Gastrocnemius medialis (tissue), 4 donors: ENCODE measurements around the gene GREB1L.
"Not testable (repeated sequence)": the region's sequence is repeated elsewhere in the genome, so short reads cannot be mapped to it uniquely, and the experiment has no call there.

Source experiments
- POLR2A ChIP-seq, 2 donors: fragments of 450-650 bp; IDR thresholded peaks; one replicate each; pipeline ENCODE4 v1.6.1; 2017; ENCODE audit warnings: antibody characterized with exemption in 2 of 2, mild to moderate bottlenecking in 2 of 2, moderate library complexity in 2 of 2
- TF ChIP-seq, protein P1 (sequence below), 5 experiments: fragments of 450-650 bp in 3 of 5; fragments of 200-600 bp in 2 of 5; sonication (generic) in 2 of 5; IDR thresholded peaks in 4 of 5; conservative IDR thresholded peaks in 1 of 5; 1 replicate in 4 of 5; 2 replicates in 1 of 5; pipeline ENCODE4 v1.5.1; 2016 to 2019; ENCODE audit warnings: antibody characterized with exemption in 5 of 5, mild to moderate bottlenecking in 3 of 5, moderate library complexity in 3 of 5

DNA sequence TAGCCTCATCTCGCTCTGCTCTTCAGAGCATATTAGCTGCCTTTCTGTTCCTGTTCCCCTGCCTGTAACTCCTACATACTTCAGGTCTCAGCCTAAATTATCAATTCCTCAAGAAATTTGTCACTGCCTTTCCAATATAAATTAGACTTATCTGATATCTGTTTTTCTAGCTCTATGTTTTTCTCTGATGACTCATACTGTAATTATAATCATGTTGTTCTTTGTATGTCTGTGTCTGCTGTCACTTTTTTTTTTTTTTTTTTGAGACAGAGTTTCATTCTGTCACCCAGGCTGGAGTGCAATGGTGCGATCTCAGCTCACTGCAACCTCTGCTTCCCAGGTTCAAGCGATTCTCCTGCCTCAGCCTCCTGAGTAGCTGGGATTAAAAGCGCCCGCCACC lies 27.6 kb upstream of the GREB1L start:
- TF ChIP-seq, protein P1, sequence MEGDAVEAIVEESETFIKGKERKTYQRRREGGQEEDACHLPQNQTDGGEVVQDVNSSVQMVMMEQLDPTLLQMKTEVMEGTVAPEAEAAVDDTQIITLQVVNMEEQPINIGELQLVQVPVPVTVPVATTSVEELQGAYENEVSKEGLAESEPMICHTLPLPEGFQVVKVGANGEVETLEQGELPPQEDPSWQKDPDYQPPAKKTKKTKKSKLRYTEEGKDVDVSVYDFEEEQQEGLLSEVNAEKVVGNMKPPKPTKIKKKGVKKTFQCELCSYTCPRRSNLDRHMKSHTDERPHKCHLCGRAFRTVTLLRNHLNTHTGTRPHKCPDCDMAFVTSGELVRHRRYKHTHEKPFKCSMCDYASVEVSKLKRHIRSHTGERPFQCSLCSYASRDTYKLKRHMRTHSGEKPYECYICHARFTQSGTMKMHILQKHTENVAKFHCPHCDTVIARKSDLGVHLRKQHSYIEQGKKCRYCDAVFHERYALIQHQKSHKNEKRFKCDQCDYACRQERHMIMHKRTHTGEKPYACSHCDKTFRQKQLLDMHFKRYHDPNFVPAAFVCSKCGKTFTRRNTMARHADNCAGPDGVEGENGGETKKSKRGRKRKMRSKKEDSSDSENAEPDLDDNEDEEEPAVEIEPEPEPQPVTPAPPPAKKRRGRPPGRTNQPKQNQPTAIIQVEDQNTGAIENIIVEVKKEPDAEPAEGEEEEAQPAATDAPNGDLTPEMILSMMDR (IDR thresholded peaks at IDR 0.05 in 4 of 5, conservative IDR thresholded peaks at IDR 0.05 in 1 of 5) = not testable (repeated sequence)
- not testable (repeated sequence) for TF ChIP-seq POLR2A (IDR thresholded peaks at IDR 0.05)
